Stimulated activated CD4-positive, alpha-beta T cell treated with anti-CD3 and anti-CD28 coated beads, Interleukin-12 subunit alpha, Interleukin-12 subunit beta, amount 100 ng/mL, for 4 hours (primary cell): ENCODE measurements around the gene SIGLEC10.
A peak's percentile ranks its signal among the peaks of the same experiment; 100 is the strongest.

Experiments
- DNase-seq: peaks from one replicate; pipeline ENCODE4 v3.0.0-alpha.2; 2020

SIGLEC10 gene

GRCh38 chr19:51394050-51394836, 23.2 kb downstream of the SIGLEC10 start:
- peak; percentile 80 for DNase-seq

- DNase-seq, result no peak
Measured at GRCh38 chr19:51392701-51393100, 24.7 kb downstream of the SIGLEC10 start.

- no peak for DNase-seq
Measured at GRCh38 chr19:51391073-51391611, 26.3 kb downstream of the SIGLEC10 start.

GRCh38 chr19:51389143-51389542, 28.3 kb downstream of the SIGLEC10 start:
- DNase-seq, result no peak

- DNase-seq, result no peak
Measured at GRCh38 chr19:51387924-51388389, 29.5 kb downstream of the SIGLEC10 start, which contains the start of gene LIM2. LIM2 (minus strand) TSS chr19:51387974; CDS start chr19:51387443, 531 bp downstream.

- no peak for DNase-seq
Measured at GRCh38 chr19:51386882-51387520, 30.4 kb downstream of the SIGLEC10 start.

- DNase-seq, result no peak
Measured at GRCh38 chr19:51382004-51382403, 35.4 kb downstream of the SIGLEC10 start.

- DNase-seq, result no peak
Measured at GRCh38 chr19:51380379-51380778, 37.1 kb downstream of the SIGLEC10 start.

GRCh38 chr19:51377422-51377821, 40.0 kb downstream of the SIGLEC10 start:
- no peak for DNase-seq

GRCh38 chr19:51375504-51376221, 41.8 kb downstream of the SIGLEC10 start:
- no peak for DNase-seq

- peak; percentile 56 for DNase-seq
Measured at GRCh38 chr19:51372649-51373504, 44.6 kb downstream of the SIGLEC10 start, which contains the start of gene NKG7. NKG7 (minus strand) TSS chr19:51372654; CDS start chr19:51372535, 119 bp downstream.

GRCh38 chr19:51372021-51372648, 45.3 kb downstream of the SIGLEC10 start:
- no peak for DNase-seq

- no peak for DNase-seq
Measured at GRCh38 chr19:51371186-51371690, 46.2 kb downstream of the SIGLEC10 start.

- DNase-seq, result no peak
Measured at GRCh38 chr19:51370230-51370629, 47.2 kb downstream of the SIGLEC10 start.

- no peak for DNase-seq
Measured at GRCh38 chr19:51368366-51369282, 48.8 kb downstream of the SIGLEC10 start, which contains the start of gene CLDND2. CLDND2 (minus strand) TSS chr19:51369003; CDS start chr19:51368577, 426 bp downstream.

GRCh38 chr19:51367565-51368365, 49.7 kb downstream of the SIGLEC10 start:
- DNase-seq, result peak; percentile 98

- DNase-seq, result peak; percentile 33
Measured at GRCh38 chr19:51367255-51367564, 50.2 kb downstream of the SIGLEC10 start.

- DNase-seq, result peak; percentile 92
Measured at GRCh38 chr19:51366389-51367254, 50.8 kb downstream of the SIGLEC10 start.
